OCI-LY1 (cell line): ENCODE results near the gene GRPEL1.

Source experiments
- H2AFZ ChIP-seq: fragments of 200-600 bp; sonication (generic), shearing (Covaris generic); 2 replicates; pipeline ENCODE4 v1.6.0; 2014; ENCODE audit warnings: antibody characterized with exemption, mild to moderate bottlenecking, low read length
- H3F3A ChIP-seq: fragments of 200-600 bp; sonication (generic), shearing (Covaris generic); 2 replicates; pipeline ENCODE4 v1.6.0; 2014; ENCODE audit warnings: mild to moderate bottlenecking, antibody characterized with exemption, low read length, moderate library complexity; ENCODE audit not compliant: insufficient read depth
- H3K27ac ChIP-seq: fragments of 200-600 bp; sonication (generic); 2 replicates; pipeline ENCODE4 v1.5.1; 2014; ENCODE audit warnings: low read length, mixed run types, mild to moderate bottlenecking, low read depth; ENCODE audit not compliant: poor library complexity, severe bottlenecking
- H3K27me3 ChIP-seq: fragments of 200-600 bp; sonication (generic); 2 replicates; pipeline ENCODE4 v1.6.0; 2014; ENCODE audit warnings: antibody characterized with exemption, mild to moderate bottlenecking, low read length, moderate library complexity; ENCODE audit not compliant: insufficient read depth
- H3K36me3 ChIP-seq: fragments of 200-600 bp; sonication (generic); 2 replicates; pipeline ENCODE4 v1.6.1; 2014; ENCODE audit warnings: mild to moderate bottlenecking, antibody characterized with exemption, low read length, moderate library complexity, mixed read lengths; ENCODE audit not compliant: insufficient read depth
- H3K4me1 ChIP-seq: fragments of 200-600 bp; sonication (generic); 2 replicates; pipeline ENCODE4 v1.5.1; 2014; ENCODE audit warnings: mild to moderate bottlenecking, low read length, moderate library complexity; ENCODE audit not compliant: insufficient read depth, severe bottlenecking
- H3K4me2 ChIP-seq: fragments of 200-600 bp; sonication (generic), shearing (Covaris generic); 2 replicates; pipeline ENCODE4 v1.6.1; 2014; ENCODE audit warnings: low read length
- H3K4me3 ChIP-seq: fragments of 200-600 bp; sonication (generic); 2 replicates; pipeline ENCODE4 v1.5.1; 2014; ENCODE audit warnings: low read length, low read depth, mild to moderate bottlenecking, mixed read lengths; ENCODE audit not compliant: poor library complexity, severe bottlenecking
- H3K79me2 ChIP-seq: fragments of 200-600 bp; shearing (Covaris generic); 2 replicates; pipeline ENCODE4 v1.6.1; 2016; ENCODE audit warnings: mixed run types, low read length, mixed read lengths; ENCODE audit not compliant: insufficient read depth
- H3K9ac ChIP-seq: fragments of 200-600 bp; sonication (generic), shearing (Covaris generic); 2 replicates; pipeline ENCODE4 v1.6.1; 2014; ENCODE audit warnings: mild to moderate bottlenecking, low read length, mixed read lengths
- H3K9me2 ChIP-seq: fragments of 200-600 bp; sonication (generic), shearing (Covaris generic); 2 replicates; pipeline ENCODE4 v1.6.1; 2014; ENCODE audit warnings: low read depth, mild to moderate bottlenecking, low read length, mixed read lengths
- H3K9me3 ChIP-seq: fragments of 200-600 bp; shearing (Covaris generic); 2 replicates; pipeline ENCODE4 v1.6.1; 2014; ENCODE audit warnings: low read length, mixed read lengths
- H4K20me1 ChIP-seq: fragments of 200-600 bp; sonication (generic), shearing (Covaris generic); 2 replicates; pipeline ENCODE4 v1.6.0; 2016; ENCODE audit warnings: mild to moderate bottlenecking, low read length; ENCODE audit not compliant: insufficient read depth
- CTCF ChIP-seq: fragments of 200-600 bp; sonication (generic), shearing (Covaris generic); IDR thresholded peaks from 2 replicates; pipeline ENCODE4 v1.5.1; 2017; ENCODE audit warnings: mild to moderate bottlenecking, antibody characterized with exemption, low read length, moderate library complexity, mixed read lengths
- EZH2 ChIP-seq: fragments of 200-600 bp; sonication (generic), shearing (Covaris generic); IDR thresholded peaks from 2 replicates; pipeline ENCODE4 v1.8.0; 2017; ENCODE audit warnings: borderline replicate concordance, mixed run types, mild to moderate bottlenecking, antibody characterized with exemption, low read length, moderate library complexity, mixed read lengths

GRPEL1 gene

GRCh38 chr4:7054106-7054880 is 13.6 kb downstream of the GRPEL1 start:
- H3K4me3 ChIP-seq = no peak overlapping the region
- no peaks in the 10 kb centered on the region for H3K79me2 ChIP-seq
- H3K9ac ChIP-seq = no peak overlapping the region
- H3K27me3 ChIP-seq = no peaks in the 10 kb centered on the region
- H3K36me3 ChIP-seq = peaks cover 27% of the 10 kb centered on the region
- H3K4me1 ChIP-seq = no peaks in the 10 kb centered on the region
- no peaks in the 10 kb centered on the region for H3F3A ChIP-seq
- H3K4me2 ChIP-seq = no peak overlapping the region
- H3K9me3 ChIP-seq = no peaks in the 10 kb centered on the region
- no peaks in the 10 kb centered on the region for H4K20me1 ChIP-seq
- no peaks in the 10 kb centered on the region for H3K9me2 ChIP-seq
- TF ChIP-seq EZH2 (no peak), CTCF (no peak)
- no peak overlapping the region for H2AFZ ChIP-seq
- H3K27ac ChIP-seq = no peak overlapping the region

- Histone ChIP-seq H3K27me3 (no peaks in the 10 kb centered on the region), H3K4me1 (no peaks in the 10 kb centered on the region), H2AFZ (no peak overlapping the region), H3K9ac (no peak overlapping the region), H3K4me3 (no peak overlapping the region), H4K20me1 (no peaks in the 10 kb centered on the region), H3K79me2 (no peaks in the 10 kb centered on the region), H3K4me2 (no peak overlapping the region), H3K9me2 (no peaks in the 10 kb centered on the region), H3K9me3 (no peaks in the 10 kb centered on the region), H3K27ac (no peak overlapping the region), H3K36me3 (peaks cover 20% of the 10 kb centered on the region), H3F3A (no peaks in the 10 kb centered on the region)
- TF ChIP-seq CTCF (no peak), EZH2 (no peak)
Observed at GRCh38 chr4:7052923-7053715, 14.7 kb downstream of the GRPEL1 start.

- Histone ChIP-seq H2AFZ (no peak overlapping the region), H3K27me3 (no peaks in the 10 kb centered on the region), H3K9me3 (no peaks in the 10 kb centered on the region), H3F3A (no peaks in the 10 kb centered on the region), H3K9me2 (no peaks in the 10 kb centered on the region), H3K4me3 (no peak overlapping the region), H3K79me2 (0 out of 2 replicates have a peak, but pooled peaks cover 2% of the 10 kb centered on the region), H3K4me1 (no peaks in the 10 kb centered on the region), H3K36me3 (peaks cover 20% of the 10 kb centered on the region), H3K4me2 (no peak overlapping the region), H3K27ac (no peak overlapping the region), H4K20me1 (no peaks in the 10 kb centered on the region), H3K9ac (no peak overlapping the region)
- TF ChIP-seq EZH2 (no peak), CTCF (no peak)
Observed at GRCh38 chr4:7052313-7052712, 15.6 kb downstream of the GRPEL1 start.
